Mesenchymal stem cell (in vitro differentiated cells and primary cell): ENCODE results near the gene BID.

Experiments
- DNase-seq: peaks from one replicate; pipeline ENCODE4 v3.0.0-alpha.2; 2013
- H2AFZ ChIP-seq: one replicate; pipeline ENCODE4 v1.6.1; 2013; ENCODE audit warnings: low read depth, mild to moderate bottlenecking, control low read depth, inconsistent platforms, low read length, moderate library complexity
- H2AK5ac ChIP-seq: 2 replicates; pipeline ENCODE4 v1.6.1; 2013; ENCODE audit warnings: low read length, moderate library complexity, mild to moderate bottlenecking, inconsistent platforms; ENCODE audit not compliant: severe bottlenecking
- H2BK120ac ChIP-seq: one replicate; pipeline ENCODE4 v1.6.1; 2013; ENCODE audit warnings: low read depth, mild to moderate bottlenecking, inconsistent platforms, low read length, moderate library complexity
- H2BK12ac ChIP-seq, 2 experiments: one replicate each; pipeline ENCODE4 v1.6.1; 2013; ENCODE audit warnings: inconsistent platforms in 2 of 2, low read length in 2 of 2, mild to moderate bottlenecking in 2 of 2, moderate library complexity in 2 of 2, control low read depth in 1 of 2
- H2BK15ac ChIP-seq: one replicate; pipeline ENCODE4 v1.6.1; 2013; ENCODE audit warnings: mild to moderate bottlenecking, low read depth, inconsistent platforms; ENCODE audit not compliant: poor library complexity, severe bottlenecking
- H2BK5ac ChIP-seq: 2 replicates; pipeline ENCODE4 v1.6.1; 2013; ENCODE audit warnings: low read depth, mild to moderate bottlenecking, low read length, control low read depth, inconsistent platforms; ENCODE audit not compliant: poor library complexity, severe bottlenecking
- H3K14ac ChIP-seq, 2 experiments: one replicate each; pipeline ENCODE4 v1.6.1; 2013; ENCODE audit warnings: inconsistent platforms in 2 of 2, low read length in 2 of 2, control low read depth in 1 of 2, mild to moderate bottlenecking in 1 of 2, moderate library complexity in 1 of 2
- H3K18ac ChIP-seq, 2 experiments: one replicate each; pipeline ENCODE4 v1.6.1; 2013; ENCODE audit warnings: inconsistent platforms in 2 of 2, low read length in 2 of 2, control low read depth in 1 of 2, low read depth in 1 of 2, mild to moderate bottlenecking in 1 of 2
- H3K23ac ChIP-seq, 2 experiments: one replicate each; pipeline ENCODE4 v1.6.1; 2013; ENCODE audit warnings: inconsistent platforms in 2 of 2, low read length in 2 of 2, mild to moderate bottlenecking in 2 of 2, moderate library complexity in 2 of 2, control low read depth in 1 of 2
- H3K27ac ChIP-seq: 2 replicates; pipeline ENCODE4 v1.5.1; 2013; ENCODE audit warnings: mild to moderate bottlenecking, moderate library complexity, low read length, control low read depth, inconsistent platforms; ENCODE audit not compliant: poor library complexity, severe bottlenecking
- H3K27me3 ChIP-seq, 2 experiments: 2 replicates each; pipeline versions ENCODE4 v1.6.1 to v1.7.0; 2013; ENCODE audit warnings: low read length in 2 of 2, mild to moderate bottlenecking in 2 of 2, moderate library complexity in 2 of 2, control low read depth in 1 of 2, inconsistent platforms in 1 of 2; ENCODE audit not compliant: control insufficient read depth in 1 of 2, insufficient read depth in 1 of 2
- H3K36me3 ChIP-seq, 2 experiments: 2 replicates each; pipeline versions ENCODE4 v1.6.1 to v1.7.0; 2013; ENCODE audit warnings: low read length in 2 of 2, control low read depth in 1 of 2, inconsistent platforms in 1 of 2, low read depth in 1 of 2, mild to moderate bottlenecking in 1 of 2; ENCODE audit not compliant: insufficient read depth in 2 of 2, control insufficient read depth in 1 of 2
- H3K4ac ChIP-seq, 2 experiments: one replicate each; pipeline ENCODE4 v1.6.1; 2013; ENCODE audit warnings: inconsistent platforms in 2 of 2, low read length in 2 of 2, mild to moderate bottlenecking in 2 of 2, moderate library complexity in 2 of 2, control low read depth in 1 of 2, low read depth in 1 of 2
- H3K4me1 ChIP-seq: 2 replicates; pipeline ENCODE4 v1.6.1; 2013; ENCODE audit warnings: low read depth, low read length, control low read depth; ENCODE audit not compliant: control insufficient read depth, insufficient read depth
- H3K4me2 ChIP-seq: 2 replicates; pipeline ENCODE4 v1.6.1; 2013; ENCODE audit warnings: low read length, mild to moderate bottlenecking, inconsistent platforms; ENCODE audit not compliant: poor library complexity, severe bottlenecking
- H3K4me3 ChIP-seq, 2 experiments: 2 replicates each; pipeline versions ENCODE4 v1.5.1 to v1.7.0; 2013; ENCODE audit warnings: low read length in 2 of 2, mild to moderate bottlenecking in 2 of 2, control low read depth in 1 of 2, low read depth in 1 of 2; ENCODE audit not compliant: insufficient read depth in 1 of 2
- H3K79me1 ChIP-seq: replicated peaks from 2 replicates; pipeline ENCODE4 v1.6.1; 2013; ENCODE audit warnings: mild to moderate bottlenecking, control low read depth, low read length, inconsistent platforms; ENCODE audit not compliant: poor library complexity, severe bottlenecking
- H3K9ac ChIP-seq: 2 replicates; pipeline ENCODE4 v1.7.0; 2013; ENCODE audit warnings: mild to moderate bottlenecking, low read length, moderate library complexity
- H3K9me3 ChIP-seq: 2 replicates; pipeline ENCODE4 v1.7.0; 2013; ENCODE audit warnings: mild to moderate bottlenecking, low read length; ENCODE audit not compliant: control insufficient read depth
- H4K8ac ChIP-seq: one replicate; pipeline ENCODE4 v1.6.1; 2013; ENCODE audit warnings: inconsistent platforms, mild to moderate bottlenecking, low read length, moderate library complexity
- H4K91ac ChIP-seq: one replicate; pipeline ENCODE4 v1.6.1; 2013; ENCODE audit warnings: mild to moderate bottlenecking, low read length, inconsistent platforms
- WGBS: methylation state at CpG from one replicate; pipeline ENCODE4 v1.1.7; 2013; ENCODE audit warnings: mixed read lengths; 5-methylcytosine and 5-hydroxymethylcytosine counted together

Gene BID

GRCh38 chr22:17785185-17786184 lies 11.2 kb upstream of the BID start:
- no peaks in the 10 kb centered on the region for H3K79me1 ChIP-seq
- H4K91ac ChIP-seq, result no peak overlapping the region
- H3K4me3 ChIP-seq, result no peak overlapping the region
- H3K4me1 ChIP-seq, result peaks cover 30% of the 10 kb centered on the region
- no peak overlapping the region for H3K9ac ChIP-seq
- 64% methylated on average over 37 of the region's 37 CpGs for WGBS
- H3K23ac ChIP-seq, result no peak overlapping the region
- DNase-seq, result peak; percentile 42
- no peak overlapping the region for H2BK120ac ChIP-seq
- H4K8ac ChIP-seq, result no peak overlapping the region
- peaks cover 0 to 4% of the 10 kb centered on the region in 2 experiments for H3K27me3 ChIP-seq
- H2BK15ac ChIP-seq, result no peak overlapping the region
- H3K14ac ChIP-seq, result peak overlapping the region in 1 of 2 experiments; percentile 44
- no peak overlapping the region for H3K4ac ChIP-seq
- no peak overlapping the region for H2BK5ac ChIP-seq
- no peak overlapping the region for H2AFZ ChIP-seq
- H2AK5ac ChIP-seq, result no peak overlapping the region
- peak overlapping the region in 1 of 2 experiments; percentile 1 for H3K18ac ChIP-seq
- H2BK12ac ChIP-seq, result peak overlapping the region in 1 of 2 experiments; percentile 11
- no peaks in the 10 kb centered on the region for H3K9me3 ChIP-seq
- peaks cover 27 to 45% of the 10 kb centered on the region in 2 experiments for H3K36me3 ChIP-seq
- H3K4me2 ChIP-seq, result no peak overlapping the region
- H3K27ac ChIP-seq, result no peak overlapping the region

GRCh38 chr22:17784776-17785175 lies 10.5 kb upstream of the BID start:
- Histone ChIP-seq H3K14ac (no peak overlapping the region), H3K9me3 (no peaks in the 10 kb centered on the region), H2BK5ac (no peak overlapping the region), H2AK5ac (no peak overlapping the region), H3K36me3 (peaks cover 20 to 38% of the 10 kb centered on the region in 2 experiments), H3K4me3 (no peak overlapping the region), H3K9ac (no peak overlapping the region), H3K23ac (no peak overlapping the region), H2BK15ac (no peak overlapping the region), H3K4me2 (no peak overlapping the region), H3K27me3 (peaks cover 0 to 10% of the 10 kb centered on the region in 2 experiments), H3K79me1 (no peaks in the 10 kb centered on the region), H3K18ac (peak overlapping the region in 1 of 2 experiments; percentile 28), H2AFZ (no peak overlapping the region), H3K4me1 (peaks cover 34% of the 10 kb centered on the region), H4K8ac (no peak overlapping the region), H4K91ac (no peak overlapping the region), H2BK12ac (no peak overlapping the region), H3K4ac (no peak overlapping the region), H2BK120ac (no peak overlapping the region), H3K27ac (no peak overlapping the region)
- DNase-seq, result no peak
- 80% methylated on average over 11 of the region's 11 CpGs for WGBS

- Histone ChIP-seq H2BK120ac (no peak overlapping the region), H3K4me3 (no peak overlapping the region), H3K79me1 (no peaks in the 10 kb centered on the region), H3K4me2 (no peak overlapping the region), H3K9ac (no peak overlapping the region), H2BK12ac (no peak overlapping the region), H3K36me3 (peaks cover 11 to 29% of the 10 kb centered on the region in 2 experiments), H3K27ac (no peak overlapping the region), H2AFZ (no peak overlapping the region), H3K27me3 (peaks cover 0 to 14% of the 10 kb centered on the region in 2 experiments), H4K8ac (no peak overlapping the region), H3K18ac (no peak overlapping the region), H3K4ac (no peak overlapping the region), H3K4me1 (peaks cover 34% of the 10 kb centered on the region), H2BK5ac (no peak overlapping the region), H4K91ac (no peak overlapping the region), H2AK5ac (no peak overlapping the region), H3K14ac (no peak overlapping the region), H2BK15ac (no peak overlapping the region), H3K9me3 (no peaks in the 10 kb centered on the region), H3K23ac (no peak overlapping the region)
- 88% methylated on average over 15 of the region's 18 CpGs for WGBS
- DNase-seq, result no peak
Observed at GRCh38 chr22:17783773-17784480, 9.7 kb upstream of the BID start.

GRCh38 chr22:17783312-17783711 lies 9.0 kb upstream of the BID start:
- H3K18ac ChIP-seq, result no peak overlapping the region
- no peak for DNase-seq
- peak overlapping the region; percentile 36 for H4K91ac ChIP-seq
- no peak overlapping the region for H2BK5ac ChIP-seq
- WGBS, result 94% methylated on average over 8 of the region's 9 CpGs
- no peak overlapping the region for H2BK120ac ChIP-seq
- H2AK5ac ChIP-seq, result no peak overlapping the region
- no peak overlapping the region for H3K27ac ChIP-seq
- H3K14ac ChIP-seq, result no peak overlapping the region
- H3K9me3 ChIP-seq, result no peaks in the 10 kb centered on the region
- no peak overlapping the region for H2BK12ac ChIP-seq
- H2BK15ac ChIP-seq, result no peak overlapping the region
- no peak overlapping the region for H4K8ac ChIP-seq
- no peaks in the 10 kb centered on the region for H3K79me1 ChIP-seq
- H3K4me3 ChIP-seq, result no peak overlapping the region
- H3K4ac ChIP-seq, result no peak overlapping the region
- no peak overlapping the region for H3K23ac ChIP-seq
- H3K9ac ChIP-seq, result no peak overlapping the region
- no peak overlapping the region for H3K4me2 ChIP-seq
- H3K4me1 ChIP-seq, result peaks cover 34% of the 10 kb centered on the region
- H3K36me3 ChIP-seq, result peaks cover 5 to 23% of the 10 kb centered on the region in 2 experiments
- H3K27me3 ChIP-seq, result peaks cover 0 to 14% of the 10 kb centered on the region in 2 experiments
- no peak overlapping the region for H2AFZ ChIP-seq
